H1 (cell line): ENCODE data around the gene NDUFS7. TPM values are rescaled to one million over a fixed set of nuclear protein-coding genes. Genes with fewer than 3 reads are reported as not detected.

Experiments
- CTCF ChIA-PET: fragments of 300-600 bp; sonication (Branson Sonifier 250); formaldehyde crosslinking; loops from one replicate; lab custom pipeline; 2021; ENCODE audit not compliant: partially characterized antibody; lab: Charles Lee
- POLR2A ChIA-PET: fragments of 300-600 bp; sonication (Branson Sonifier 250); formaldehyde crosslinking; loops from one replicate; lab custom pipeline; 2021; ENCODE audit warnings: inconsistent platforms; ENCODE audit not compliant: partially characterized antibody; lab: Charles Lee
- DNase-seq, 2 experiments: peaks; one replicate each; pipeline versions ENCODE4 v3.0.0 to v3.0.0-alpha.2; 2010 to 2022; ENCODE audit warnings: low spot score in 2 of 2, low read depth in 1 of 2, mixed read lengths in 1 of 2
- FAIRE-seq: peaks from 2 replicates; lab custom pipeline; 2011; peaks lifted over from hg19 to GRCh38; lab: Jason Lieb, UNC
- H2AFZ ChIP-seq: 2 replicates; pipeline ENCODE4 v1.8.1; 2012; ENCODE audit warnings: low read length, inconsistent platforms
- H2AK5ac ChIP-seq: 2 replicates; pipeline ENCODE4 v1.6.1; 2013; ENCODE audit warnings: low read depth, low read length
- H2BK120ac ChIP-seq: replicated peaks from 2 replicates; pipeline ENCODE3; 2013; ENCODE audit warnings: low read depth, low read length, inconsistent platforms
- H2BK12ac ChIP-seq: 2 replicates; pipeline ENCODE4 v1.6.1; 2013; ENCODE audit warnings: low read depth, low read length
- H2BK15ac ChIP-seq: 2 replicates; pipeline ENCODE4 v1.6.1; 2013; ENCODE audit warnings: low read length
- H2BK20ac ChIP-seq: 2 replicates; pipeline ENCODE4 v1.6.1; 2013; ENCODE audit warnings: low read length
- H2BK5ac ChIP-seq: 2 replicates; pipeline ENCODE4 v1.6.1; 2013; ENCODE audit warnings: low read depth, low read length
- H3K14ac ChIP-seq: 2 replicates; pipeline ENCODE4 v1.6.1; 2013; ENCODE audit warnings: inconsistent platforms; ENCODE audit not compliant: insufficient read length
- H3K18ac ChIP-seq: 2 replicates; pipeline ENCODE4 v1.6.1; 2013; ENCODE audit warnings: low read length; ENCODE audit errors: extremely low read depth
- H3K23ac ChIP-seq: 2 replicates; pipeline ENCODE4 v1.6.1; 2013; ENCODE audit warnings: inconsistent platforms; ENCODE audit not compliant: insufficient read length
- H3K23me2 ChIP-seq: 2 replicates; pipeline ENCODE4 v1.6.1; 2013; ENCODE audit warnings: low read depth, low read length
- H3K27ac ChIP-seq: 2 replicates; pipeline ENCODE4 v1.6.1; 2011; ENCODE audit warnings: low read depth, low read length, inconsistent platforms
- H3K27me3 ChIP-seq, 4 experiments: replicated peaks in 1 of 4; 1 replicate in 1 of 4; 2 replicates in 3 of 4; pipeline versions ENCODE4 v1.6.1 to v1.8.1; 2011 to 2013; ENCODE audit warnings: low read length in 3 of 4, mild to moderate bottlenecking in 3 of 4, inconsistent platforms in 2 of 4, mixed read lengths in 2 of 4, moderate library complexity in 1 of 4; ENCODE audit not compliant: control insufficient read depth in 3 of 4, insufficient read depth in 3 of 4; ENCODE audit errors: extremely low read depth in 1 of 4
- H3K36me3 ChIP-seq, 4 experiments: 2 replicates each; pipeline versions ENCODE4 v1.6.1 to v1.8.1; 2011 to 2013; ENCODE audit warnings: mild to moderate bottlenecking in 4 of 4, low read length in 3 of 4, moderate library complexity in 2 of 4, control low read depth in 1 of 4, inconsistent platforms in 1 of 4; ENCODE audit not compliant: insufficient read depth in 4 of 4, control insufficient read depth in 2 of 4
- H3K4ac ChIP-seq: replicated peaks from 2 replicates; pipeline ENCODE3; 2013; ENCODE audit warnings: low read length, low read depth, mixed read lengths, inconsistent platforms; ENCODE audit not compliant: insufficient read length
- H3K4me1 ChIP-seq, 4 experiments: replicated peaks in 1 of 4; 1 replicate in 1 of 4; 2 replicates in 3 of 4; pipeline versions ENCODE4 v1.6.1 to v1.8.1; 2011 to 2013; ENCODE audit warnings: low read length in 3 of 4, inconsistent platforms in 2 of 4, mixed read lengths in 1 of 4; ENCODE audit not compliant: insufficient read depth in 4 of 4, control insufficient read depth in 3 of 4
- H3K4me2 ChIP-seq, 2 experiments: 2 replicates each; pipeline versions ENCODE4 v1.6.1 to v1.8.1; 2011 to 2013; ENCODE audit warnings: low read depth in 2 of 2, low read length in 2 of 2, control low read depth in 1 of 2, inconsistent platforms in 1 of 2, mild to moderate bottlenecking in 1 of 2; ENCODE audit not compliant: insufficient read depth in 1 of 2
- H3K4me3 ChIP-seq, 4 experiments: fragments of 200-600, 300-600 bp in 1 of 4; sonication (generic), shearing (Covaris generic), sonication (Bioruptor Twin) in 1 of 4; 2 replicates each; pipeline versions ENCODE4 v1.5.1 to v1.8.1; 2011 to 2016; ENCODE audit warnings: low read length in 4 of 4, low read depth in 3 of 4, control low read depth in 2 of 4, inconsistent platforms in 2 of 4, mild to moderate bottlenecking in 2 of 4, mixed read lengths in 1 of 4, moderate library complexity in 1 of 4; ENCODE audit not compliant: insufficient read depth in 2 of 4; ENCODE audit errors: extremely low read depth in 1 of 4
- H3K56ac ChIP-seq: replicated peaks from 2 replicates; pipeline ENCODE3; 2013; ENCODE audit warnings: low read depth, mild to moderate bottlenecking, mixed read lengths, low read length, inconsistent platforms; ENCODE audit not compliant: insufficient read length
- H3K79me1 ChIP-seq: 2 replicates; pipeline ENCODE4 v1.6.1; 2013; ENCODE audit warnings: low read depth, low read length, control low read depth
- H3K79me2 ChIP-seq, 2 experiments: 2 replicates each; pipeline versions ENCODE4 v1.6.1 to v1.8.1; 2012 to 2013; ENCODE audit warnings: low read length in 2 of 2, mild to moderate bottlenecking in 2 of 2, inconsistent platforms in 1 of 2; ENCODE audit not compliant: insufficient read depth in 2 of 2, control insufficient read depth in 1 of 2
- H3K9ac ChIP-seq, 4 experiments: replicated peaks in 1 of 4; 1 replicate in 1 of 4; 2 replicates in 3 of 4; pipeline versions ENCODE4 v1.6.1 to v1.8.1; 2011 to 2013; ENCODE audit warnings: low read depth in 3 of 4, low read length in 3 of 4, control low read depth in 2 of 4, mild to moderate bottlenecking in 2 of 4, moderate library complexity in 2 of 4, inconsistent platforms in 1 of 4; ENCODE audit errors: extremely low read depth in 1 of 4
- H3K9me3 ChIP-seq, 2 experiments: 2 replicates each; pipeline versions ENCODE4 v1.6.1 to v1.8.1; 2012 to 2013; ENCODE audit warnings: mild to moderate bottlenecking in 2 of 2, moderate library complexity in 2 of 2, control low read depth in 1 of 2, inconsistent platforms in 1 of 2, low read depth in 1 of 2, low read length in 1 of 2, mixed read lengths in 1 of 2; ENCODE audit not compliant: insufficient read depth in 2 of 2
- H4K20me1 ChIP-seq, 2 experiments: replicated peaks in 1 of 2; 2 replicates each; pipeline versions ENCODE3 to v1.8.1; 2011 to 2013; ENCODE audit warnings: inconsistent platforms in 2 of 2, low read length in 2 of 2, mild to moderate bottlenecking in 1 of 2; ENCODE audit not compliant: insufficient read depth in 2 of 2, control insufficient read depth in 1 of 2
- H4K5ac ChIP-seq: 2 replicates; pipeline ENCODE4 v1.6.1; 2013; ENCODE audit warnings: low read length, low read depth, mixed read lengths, inconsistent platforms; ENCODE audit not compliant: insufficient read length
- H4K8ac ChIP-seq: 2 replicates; pipeline ENCODE4 v1.8.0; 2013; ENCODE audit warnings: mild to moderate bottlenecking, moderate library complexity, low read length, inconsistent platforms; ENCODE audit not compliant: insufficient read depth; ENCODE audit errors: extremely low read depth
- H4K91ac ChIP-seq: replicated peaks from 2 replicates; pipeline ENCODE3; 2013; ENCODE audit warnings: low read length, mixed read lengths, inconsistent platforms; ENCODE audit not compliant: insufficient read length
- CHD1 ChIP-seq: IDR thresholded peaks from 2 replicates; pipeline ENCODE4 v1.6.1; 2012; ENCODE audit warnings: low read depth, low read length, improper control_type of control experiment
- CTBP2 ChIP-seq: IDR thresholded peaks from 2 replicates; pipeline ENCODE4 v1.7.0; 2011; ENCODE audit warnings: borderline replicate concordance, mild to moderate bottlenecking, moderate library complexity, mixed read lengths, low read length; ENCODE audit not compliant: insufficient read depth, insufficient read length
- EZH2 ChIP-seq: fragments of 200-600 bp; sonication (generic); IDR thresholded peaks from 2 replicates; pipeline ENCODE4 v1.7.1; 2012; ENCODE audit warnings: low read depth, mild to moderate bottlenecking, moderate library complexity, low read length, inconsistent platforms; ENCODE audit not compliant: severe bottlenecking
- JUND ChIP-seq: IDR thresholded peaks from 2 replicates; pipeline ENCODE4 v1.6.1; 2011; ENCODE audit warnings: mild to moderate bottlenecking, improper control_type of control experiment, low read length
- NRF1 ChIP-seq: IDR thresholded peaks from 2 replicates; pipeline ENCODE4 v1.6.1; 2011; ENCODE audit warnings: mild to moderate bottlenecking, low read depth, low read length, improper control_type of control experiment
- POU5F1 ChIP-seq: IDR thresholded peaks from 2 replicates; pipeline ENCODE4 v1.6.1; 2011; ENCODE audit warnings: low read depth, mild to moderate bottlenecking, low read length, moderate library complexity
- RAD21 ChIP-seq, 2 experiments: IDR thresholded peaks in 1 of 2; conservative IDR thresholded peaks in 1 of 2; 2 replicates each; pipeline ENCODE4 v1.6.1; 2011; ENCODE audit warnings: low read depth in 2 of 2, low read length in 2 of 2, improper control_type of control experiment in 1 of 2, inconsistent platforms in 1 of 2, mild to moderate bottlenecking in 1 of 2, moderate library complexity in 1 of 2
- RBBP5 ChIP-seq: IDR thresholded peaks from 2 replicates; pipeline ENCODE4 v1.7.1; 2012; ENCODE audit warnings: low read depth, mild to moderate bottlenecking, inconsistent platforms, low read length, moderate library complexity, borderline replicate concordance
- RFX5 ChIP-seq: IDR thresholded peaks from 2 replicates; pipeline ENCODE4 v1.6.1; 2011; ENCODE audit warnings: low read depth, low read length, improper control_type of control experiment, borderline replicate concordance
- SAP30 ChIP-seq: fragments of 300-600 bp; sonication (generic); IDR thresholded peaks from 2 replicates; pipeline ENCODE4 v1.7.1; 2012; ENCODE audit warnings: low read length, moderate library complexity, mild to moderate bottlenecking, inconsistent platforms; ENCODE audit not compliant: insufficient read depth, insufficient replicate concordance
- WGBS, 2 experiments: shearing (Covaris generic) in 1 of 2; methylation state at CpG; one replicate each; pipeline versions ENCODE4 v1.1.6 to v1.1.7; 2013 to 2015; ENCODE audit warnings: low lambda C conversion rate in 2 of 2, mixed read lengths in 2 of 2, inconsistent platforms in 1 of 2, low coverage in 1 of 2, missing lambda C conversion rate in 1 of 2; ENCODE audit not compliant: insufficient replicate concordance in 2 of 2, insufficient coverage in 1 of 2, insufficient read length in 1 of 2; ENCODE audit errors: extremely low coverage in 1 of 2, missing lambda C conversion rate in 1 of 2; 5-methylcytosine and 5-hydroxymethylcytosine counted together
- polyA plus RNA-seq, 7 experiments: library from polyadenylated mRNA; depleted of rRNA in 3 of 7; stranded (reverse) in 5 of 7; unstranded in 2 of 7; fragments of >200 nt in 5 of 7; fragments of 200-250 nt in 2 of 7; gene quantifications; 1 replicate in 5 of 7; 2 replicates in 1 of 7; 4 replicates in 1 of 7; pipeline versions ENCODE4 v1.2.1 to v1.2.3, GENCODE V29; 2011 to 2013; ENCODE audit warnings: missing spikeins in 2 of 7, mixed read lengths in 2 of 7
- total RNA-seq: library from RNA; stranded (reverse); fragmentation: NEBNext Ultra II Directional; extraction: Animal tissue kit (Norgen Biotek cat#: 25700); gene quantifications from 2 replicates; pipeline ENCODE4 v1.2.1, GENCODE V29; 2021

NDUFS7 gene
- total and polyA plus RNA-seq, 2 of the 8 experiments (the other 6 are each of a cell fraction or from before 2014, with no cell fraction given), result 78.1 to 309 TPM

- Histone ChIP-seq H3K18ac (no peak overlapping the region), H4K5ac (no peak overlapping the region), H3K79me1 (no peaks in the 10 kb centered on the region; the same call in 1 of the 2 replicates), H3K9ac (no peak overlapping the region), H3K4me2 (no peak overlapping the region), H2BK15ac (no peak overlapping the region), H2BK5ac (no peak overlapping the region), H3K27ac (no peak overlapping the region), H2BK12ac (no peak overlapping the region), H3K9me3 (no peaks in the 10 kb centered on the region)
- CTCF ChIA-PET, result no interaction called here
- TF ChIP-seq RFX5, result no peak
- no peak for TF ChIP-seq RBBP5
- no peak for TF ChIP-seq EZH2
- TF ChIP-seq CTBP2, result no peak
- no peak for TF ChIP-seq RAD21 (IDR thresholded peaks at IDR 0.05 in 1 of 2, conservative IDR thresholded peaks at IDR 0.05 in 1 of 2; ENCODE audit: low read depth in 2 of 2, low read length in 2 of 2)
- no peak for TF ChIP-seq SAP30
- TF ChIP-seq NRF1, result no peak
- TF ChIP-seq CHD1, result no peak
- no peak for TF ChIP-seq POU5F1
- no peak for TF ChIP-seq JUND
- TF ChIP-seq, all 59 proteins: peak for 0
- WGBS, 2 experiments, result 94% methylated on average over 13 of the region's 15 CpGs; no CpG with 5 or more reads in 1 of the 2 experiments
- Histone ChIP-seq H3K14ac (no peak overlapping the region), H3K23me2 (peaks cover 3% of the 10 kb centered on the region; the same call in 1 of the 2 replicates), H3K4ac (no peak overlapping the region), H2BK20ac (no peak overlapping the region), H4K20me1 (peaks cover 0 to 2% of the 10 kb centered on the region in 2 experiments), H3K23ac (no peak overlapping the region), H3K79me2 (no peaks in the 10 kb centered on the region), H3K36me3 (no peaks in the 10 kb centered on the region), H3K56ac (no peak overlapping the region), H3K4me1 (peaks cover 0 to 10% (median 5%) of the 10 kb centered on the region in 4 experiments; a peak in 5 of 7 replicates), H4K91ac (no peak overlapping the region), H2AFZ (no peak overlapping the region), H2AK5ac (no peak overlapping the region), H4K8ac (no peak overlapping the region), H3K27me3 (peaks cover 0 to 2% (median 0%) of the 10 kb centered on the region in 4 experiments; a peak in 2 of 7 replicates), H2BK120ac (no peak overlapping the region), H3K4me3 (no peak overlapping the region)
- FAIRE-seq, result no peak
- POLR2A ChIA-PET, result no interaction called here
- DNase-seq, result no peak
Observed at GRCh38 chr19:1399745-1400144, 16.0 kb downstream of the NDUFS7 start.
